HG02943 (cell line): ENCODE measurements around the gene GAL.

ENCODE experiments used
- ATAC-seq: cut with Tn5 transposase; IDR thresholded peaks from one replicate; pipeline ENCODE4 v1.9.1; 2021; ENCODE audit warnings: mild to moderate bottlenecking, low read depth, moderate library complexity; ENCODE audit not compliant: unreplicated experiment

GAL gene

DNA sequence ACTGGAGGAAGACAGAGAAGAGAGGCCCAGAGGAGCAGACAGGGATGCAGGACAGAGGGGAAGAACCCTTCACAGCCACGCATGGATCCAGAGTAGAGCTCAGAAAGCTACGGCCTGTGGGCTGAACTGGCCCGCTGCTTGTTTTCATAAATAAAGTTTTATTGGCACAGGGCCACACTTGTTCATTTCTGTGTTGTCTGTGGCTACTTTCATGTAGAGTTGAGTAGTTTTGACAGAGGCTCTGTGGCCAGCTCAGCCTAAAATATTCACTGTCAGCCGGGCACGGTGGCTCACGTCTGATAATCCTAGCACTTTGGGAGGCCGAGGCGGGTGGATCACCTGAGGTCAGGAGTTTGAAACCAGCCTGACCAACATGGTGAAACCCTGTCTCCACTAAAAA, 26.2 kb upstream of the GAL start:
- ATAC-seq, result no peak

- ATAC-seq, result no peak
Measured at GRCh38 chr11:68658661-68659060, 25.7 kb upstream of the GAL start.

GRCh38 chr11:68659158-68659921, 25.0 kb upstream of the GAL start:
- no peak for ATAC-seq

DNA sequence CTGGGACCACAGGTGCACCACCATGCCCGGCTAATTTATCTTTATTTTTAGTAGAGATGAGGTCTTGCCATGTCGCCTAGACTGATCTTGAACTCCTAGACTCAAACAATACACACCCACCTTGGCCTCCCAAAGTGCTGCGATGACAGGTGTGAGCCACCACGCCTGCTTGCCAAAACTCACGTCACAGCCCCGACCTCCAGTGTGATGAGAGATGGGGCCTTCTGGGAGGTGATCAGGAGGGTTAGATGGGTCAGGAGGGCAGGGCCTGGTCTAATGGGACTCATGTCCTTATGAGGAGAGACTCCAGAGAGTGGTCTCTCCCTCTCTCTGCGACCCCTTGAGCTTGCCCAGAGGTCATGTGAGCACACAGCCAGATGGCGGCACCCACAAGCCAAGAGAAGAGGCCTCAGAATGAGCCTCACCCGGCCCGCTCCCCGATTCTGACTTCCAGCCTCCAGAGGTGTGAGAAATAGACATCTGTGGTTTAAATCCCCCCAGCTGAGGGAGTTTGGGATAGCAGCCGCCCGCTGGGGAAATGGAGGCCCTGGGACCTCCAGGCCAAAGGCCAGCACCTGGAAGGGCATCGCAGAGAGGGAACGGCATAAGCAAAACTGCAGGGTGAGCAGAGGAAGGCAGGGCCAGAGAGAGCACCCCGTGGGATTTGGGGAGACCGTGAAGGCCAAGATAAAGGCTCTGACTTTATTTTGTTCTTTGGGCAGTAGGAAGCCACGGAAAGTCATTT, 24.1 kb upstream of the GAL start:
- no peak for ATAC-seq

- ATAC-seq, result no peak
Measured at GRCh38 chr11:68661014-68661413, 23.3 kb upstream of the GAL start.

DNA sequence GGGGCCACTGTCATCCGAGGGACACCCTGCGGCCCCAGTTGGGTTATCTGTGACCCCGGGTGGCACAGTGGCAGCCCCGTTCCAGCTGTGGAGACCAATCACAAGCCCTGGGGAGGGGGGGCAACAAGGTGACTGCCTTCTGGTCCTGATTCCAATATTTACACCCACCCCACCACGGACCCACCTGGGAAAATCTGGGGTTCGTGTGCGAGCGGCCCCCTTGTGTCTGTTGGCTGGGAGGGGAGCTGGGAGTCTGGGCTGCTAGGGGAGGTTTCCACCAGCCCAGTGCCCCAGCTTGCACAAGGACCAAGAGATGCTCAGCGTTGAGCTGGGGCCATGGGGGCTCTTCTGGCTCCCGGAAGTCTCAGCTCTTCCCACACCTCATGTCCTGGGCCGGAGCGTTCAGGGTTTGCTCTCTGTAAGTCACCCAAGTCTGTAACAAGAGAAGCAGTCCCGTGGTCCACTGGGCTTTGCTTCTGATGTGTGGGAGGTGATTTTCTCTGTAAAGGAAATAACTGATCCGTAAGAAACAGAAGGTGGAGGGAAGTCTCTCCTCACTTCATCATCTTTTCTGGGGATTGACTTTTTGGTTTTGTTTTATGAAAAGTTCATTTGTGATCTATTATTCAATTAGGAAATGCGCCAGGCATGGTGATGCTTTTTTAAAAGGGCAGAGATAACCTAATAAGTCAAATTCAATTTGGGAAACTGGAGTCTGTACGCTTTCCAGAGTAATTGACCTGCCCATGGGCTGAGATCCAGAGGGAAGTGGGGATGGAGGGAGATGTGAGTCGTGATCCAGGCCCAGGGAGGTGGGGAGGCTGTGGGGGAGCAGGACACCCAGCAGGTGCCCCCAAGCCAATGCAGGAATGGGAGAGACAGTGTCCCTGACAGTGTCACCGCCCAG, 22.4 kb upstream of the GAL start:
- no peak for ATAC-seq

DNA sequence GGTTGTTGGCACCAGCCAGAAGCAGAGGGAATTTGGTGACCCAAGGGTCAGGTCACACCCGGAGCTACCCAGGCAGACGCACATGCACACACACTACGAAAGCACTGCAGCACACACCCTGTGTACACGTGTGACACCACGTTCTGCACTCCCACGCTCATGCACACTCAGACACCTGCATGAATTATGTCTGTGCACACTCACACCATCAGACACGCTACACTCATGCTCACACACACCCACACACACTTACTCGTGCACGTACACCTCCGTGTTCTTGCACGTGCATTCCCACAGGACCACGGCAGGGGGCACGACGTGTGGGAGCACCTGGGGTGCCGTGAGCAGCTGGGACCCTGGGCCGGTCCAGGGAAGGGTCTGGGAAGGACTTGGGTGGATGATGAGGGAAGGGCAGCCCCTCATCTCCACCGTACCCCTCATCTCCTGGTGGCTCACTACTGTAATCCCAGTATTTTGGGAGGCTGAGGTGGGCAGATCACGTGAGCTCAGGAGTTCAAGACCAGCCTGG, 20.8 kb upstream of the GAL start:
- no peak for ATAC-seq

DNA sequence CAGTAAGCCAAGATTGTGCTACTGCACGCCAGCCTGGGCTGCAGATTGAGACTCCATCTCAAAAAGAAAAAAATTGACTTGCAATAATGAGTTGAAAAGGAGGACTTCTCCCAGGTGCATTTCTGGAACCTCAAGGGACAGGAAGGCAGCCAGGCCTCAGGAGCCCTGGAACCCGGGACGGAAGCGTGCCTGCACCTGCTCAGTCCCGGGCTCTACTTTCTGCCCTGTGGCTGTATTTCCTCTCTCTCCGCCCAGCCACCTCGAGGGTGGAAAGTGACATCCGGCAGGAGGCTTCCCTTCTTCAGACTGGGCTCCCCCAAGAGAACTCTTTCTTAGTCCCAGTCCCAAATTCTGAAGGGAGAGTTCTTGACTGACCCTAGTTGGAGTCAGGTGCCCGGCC, 20.2 kb upstream of the GAL start:
- ATAC-seq, result no peak

- ATAC-seq, result no peak
Measured at GRCh38 chr11:68664906-68665305, 19.4 kb upstream of the GAL start.

GRCh38 chr11:68665436-68665835, 18.9 kb upstream of the GAL start:
- no peak for ATAC-seq

- no peak for ATAC-seq
Measured at GRCh38 chr11:68666849-68667248, 17.5 kb upstream of the GAL start.

DNA sequence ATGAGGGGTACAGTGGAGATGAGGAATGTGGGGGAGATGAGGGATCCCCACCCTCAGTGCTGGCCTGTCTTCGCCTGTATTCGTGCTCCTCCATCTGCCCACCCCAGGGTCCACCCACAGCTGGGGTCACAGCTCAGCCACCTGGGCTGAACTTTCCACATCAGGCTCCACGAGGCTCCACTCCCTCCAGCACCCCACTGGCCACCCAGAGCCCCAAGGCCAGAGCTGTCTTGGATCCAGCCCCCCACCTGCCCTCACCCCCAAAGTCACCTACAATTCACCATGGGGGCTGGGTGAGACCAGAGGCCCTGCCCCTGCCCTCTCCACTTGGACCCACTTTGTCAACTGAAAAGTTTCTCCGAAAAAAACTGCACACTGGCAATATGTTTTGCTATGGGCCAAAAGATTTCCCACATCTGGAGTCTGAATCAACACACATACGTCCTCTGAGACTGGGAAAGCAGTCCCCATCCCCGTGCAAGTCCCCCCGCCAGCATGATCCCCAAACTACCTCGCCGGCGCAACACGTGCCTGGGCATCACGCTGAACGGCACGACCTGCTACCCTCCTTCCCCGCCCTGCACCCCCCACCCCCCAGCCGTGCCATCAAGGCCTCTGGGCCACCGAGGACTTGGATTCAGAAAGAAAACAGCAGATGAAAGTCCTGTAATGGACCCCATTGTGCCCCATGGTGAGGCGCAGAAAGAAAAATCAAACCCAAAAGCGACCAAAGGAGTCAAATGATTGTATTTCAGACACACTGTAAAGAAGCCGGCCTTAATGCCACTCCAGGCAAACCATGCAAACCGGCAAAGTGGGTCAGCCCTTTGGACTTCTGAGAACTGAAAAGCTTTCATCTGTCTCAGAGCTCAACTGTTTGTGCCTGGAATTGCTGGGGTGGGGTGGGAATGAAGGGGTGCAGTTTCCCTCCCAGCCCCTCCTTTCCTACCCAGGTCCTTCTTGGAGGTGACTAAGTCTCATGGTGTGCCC, 16.5 kb upstream of the GAL start:
- no peak for ATAC-seq

- no peak for ATAC-seq
Measured at GRCh38 chr11:68669301-68670090, 14.8 kb upstream of the GAL start.

DNA sequence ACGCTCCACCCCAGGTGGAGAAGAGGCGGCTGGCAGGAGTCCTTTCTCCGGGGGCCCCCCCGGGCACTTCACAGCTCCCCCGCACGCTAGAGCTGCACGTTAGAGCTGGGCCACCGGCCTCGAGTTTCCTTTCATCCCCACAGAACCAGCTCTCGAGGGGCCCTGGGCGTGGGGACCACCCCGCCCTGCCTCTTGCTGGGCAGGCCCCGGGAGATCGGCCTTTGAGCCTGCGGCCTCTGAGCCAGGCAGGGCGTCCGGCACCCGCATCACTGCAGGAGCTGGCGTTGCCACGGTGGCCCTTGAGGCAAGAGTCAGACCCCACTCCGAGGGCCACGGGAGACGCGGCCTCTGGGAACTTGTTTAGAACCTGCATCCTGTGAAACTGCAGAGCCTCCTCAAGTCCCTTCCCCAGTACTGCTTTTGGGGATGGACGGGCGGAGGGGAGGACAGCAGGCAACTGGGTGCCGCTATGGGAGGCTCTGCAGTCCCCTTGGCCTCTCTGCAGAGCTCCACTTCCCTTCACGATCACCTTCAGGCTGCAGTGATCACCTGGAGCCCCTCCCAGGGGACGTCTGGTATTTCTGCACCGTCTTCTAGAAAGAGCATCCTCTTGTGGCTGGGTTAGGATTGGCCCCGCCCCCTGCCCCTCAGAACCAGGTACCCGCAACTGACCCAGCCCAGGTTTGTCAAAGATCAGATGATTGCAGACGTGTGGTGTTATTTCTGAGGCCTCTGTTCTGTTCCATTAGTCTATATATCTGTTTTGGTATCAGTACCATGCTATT, 13.9 kb upstream of the GAL start:
- no peak for ATAC-seq

GRCh38 chr11:68673306-68673945, 10.9 kb upstream of the GAL start:
- no peak for ATAC-seq

- no peak for ATAC-seq
Measured at GRCh38 chr11:68673991-68674390, 10.4 kb upstream of the GAL start.

GRCh38 chr11:68674461-68674860, 9.9 kb upstream of the GAL start:
- ATAC-seq, result no peak

DNA sequence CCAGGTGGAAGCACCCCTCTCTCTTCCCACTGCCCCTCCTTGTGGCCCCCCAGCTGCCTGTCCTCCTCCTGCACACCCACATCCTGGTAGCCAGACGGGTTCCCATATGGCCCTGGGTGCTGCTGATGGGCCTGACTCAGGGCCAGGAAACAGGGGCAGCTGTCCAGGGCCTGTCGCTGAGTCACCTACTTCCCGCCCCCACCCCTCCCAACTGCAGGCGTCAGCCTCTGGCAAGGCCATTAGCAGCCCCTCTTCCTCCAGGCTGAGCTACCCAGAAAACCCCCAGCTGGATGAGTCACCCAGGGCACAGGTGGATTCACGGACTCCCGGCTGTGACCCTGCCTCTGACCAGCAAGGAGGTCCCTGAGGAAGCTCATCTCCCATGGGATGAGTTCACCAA, 6.9 kb upstream of the GAL start:
- ATAC-seq, result no peak
